HT1080 (cell line): ENCODE results near the gene HIVEP3. TPM values are rescaled to one million over a fixed set of nuclear protein-coding genes. Genes with fewer than 3 reads are reported as not detected.

ENCODE experiments used
- DNase-seq: peaks from one replicate; pipeline ENCODE4 v3.0.0-alpha.2; 2015; ENCODE audit warnings: low read depth
- total RNA-seq: library from RNA; depleted of rRNA; stranded (reverse); fragments of >200 nt; shearing (Covaris generic); gene quantifications from 2 replicates; pipeline ENCODE4 v1.2.3, GENCODE V29; 2014

HIVEP3 gene
- total RNA-seq, 1 experiment from 2014 or later = 6.2 TPM

GRCh38 chr1:41813226-41813625 lies 105.5 kb downstream of the HIVEP3 start:
- DNase-seq = no peak

- peak; percentile 85 for DNase-seq
These were observed 106.3 kb downstream of the HIVEP3 start for GRCh38 chr1:41812453-41812852.

- peak; percentile 71 for DNase-seq
These were observed 106.7 kb downstream of the HIVEP3 start for GRCh38 chr1:41812051-41812450.

- DNase-seq = peak; percentile 69
These were observed 107.5 kb downstream of the HIVEP3 start for GRCh38 chr1:41811051-41811795.

GRCh38 chr1:41810446-41810845 lies 108.3 kb downstream of the HIVEP3 start:
- peak; percentile 25 for DNase-seq

- no peak for DNase-seq
These were observed 109.0 kb downstream of the HIVEP3 start for GRCh38 chr1:41809692-41810091.

- DNase-seq = no peak
These were observed 111.3 kb downstream of the HIVEP3 start for GRCh38 chr1:41807390-41807789.

- DNase-seq = no peak
These were observed 112.1 kb downstream of the HIVEP3 start for GRCh38 chr1:41806472-41807155.

GRCh38 chr1:41805771-41806471 lies 112.8 kb downstream of the HIVEP3 start:
- DNase-seq = no peak

GRCh38 chr1:41804176-41804575 lies 114.5 kb downstream of the HIVEP3 start:
- DNase-seq = no peak

- no peak for DNase-seq
These were observed 115.1 kb downstream of the HIVEP3 start for GRCh38 chr1:41803656-41804055.

GRCh38 chr1:41802532-41803501 lies 115.9 kb downstream of the HIVEP3 start:
- peak; percentile 31 for DNase-seq

- no peak for DNase-seq
These were observed 118.4 kb downstream of the HIVEP3 start for GRCh38 chr1:41800311-41800829.

GRCh38 chr1:41799723-41800122 lies 119.0 kb downstream of the HIVEP3 start:
- peak; percentile 67 for DNase-seq

- no peak for DNase-seq
These were observed 119.5 kb downstream of the HIVEP3 start for GRCh38 chr1:41799205-41799604.

- peak; percentile 41 for DNase-seq
These were observed 123.4 kb downstream of the HIVEP3 start for GRCh38 chr1:41795205-41795762.

- DNase-seq = no peak
These were observed 124.7 kb downstream of the HIVEP3 start for GRCh38 chr1:41794031-41794430.

- DNase-seq = no peak
These were observed 126.3 kb downstream of the HIVEP3 start for GRCh38 chr1:41792485-41792770.

GRCh38 chr1:41791667-41792484 lies 126.8 kb downstream of the HIVEP3 start:
- no peak for DNase-seq

- DNase-seq = no peak
These were observed 128.4 kb downstream of the HIVEP3 start for GRCh38 chr1:41790351-41790750.
